GM18909 (cell line): ENCODE results near the gene TULP3.

Experiments used
- ATAC-seq: cut with Tn5 transposase; IDR thresholded peaks from one replicate; pipeline ENCODE4 v1.9.1; 2021; ENCODE audit warnings: mild to moderate bottlenecking; ENCODE audit not compliant: unreplicated experiment, poor library complexity

Gene TULP3

GRCh38 chr12:2876431-2877046, 14.2 kb upstream of the TULP3 start:
- peak; percentile 40 for ATAC-seq

DNA sequence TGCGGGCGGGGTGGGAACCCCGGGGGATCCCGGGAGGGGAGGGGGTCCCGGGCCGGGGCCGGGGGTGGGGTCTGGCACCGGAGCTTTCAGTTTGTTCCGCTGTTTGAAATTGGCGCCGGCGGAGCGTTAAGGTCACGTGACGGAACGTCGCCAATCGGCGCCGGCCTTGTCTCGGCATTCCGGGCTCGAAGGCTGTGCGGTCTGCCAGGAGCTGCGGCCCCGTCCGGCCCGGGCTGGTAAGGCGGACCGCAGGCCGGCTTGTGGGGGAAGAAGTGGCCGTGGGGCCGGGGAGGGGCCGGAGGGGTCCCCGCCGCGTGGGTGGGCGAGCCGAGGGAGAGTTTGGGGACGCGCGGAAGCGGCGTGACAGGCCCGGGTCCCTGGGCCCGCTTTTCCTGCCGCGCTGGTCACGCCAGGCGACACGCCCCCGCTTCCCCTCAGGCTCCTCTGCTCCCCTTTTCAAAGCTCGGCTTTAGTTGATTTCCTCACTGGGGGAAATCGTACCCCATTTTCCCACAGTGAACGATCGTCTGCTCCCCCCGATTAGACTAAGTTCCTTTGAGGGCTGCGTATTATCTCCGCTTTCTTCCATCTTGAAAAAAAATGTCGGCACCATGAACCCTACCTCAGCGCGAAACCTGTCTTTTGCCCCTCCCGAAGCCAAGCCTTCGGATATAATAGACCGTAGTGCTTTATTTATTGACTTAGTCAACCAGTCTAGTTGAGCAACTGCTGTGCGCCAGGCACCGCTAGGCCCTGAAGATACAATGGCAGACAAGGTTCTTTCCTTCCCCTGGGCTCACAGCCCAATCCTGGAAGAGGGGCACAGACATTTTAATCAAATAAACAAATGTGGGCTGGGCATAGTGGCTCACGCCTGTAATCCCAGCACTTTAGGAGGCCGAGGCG, 13.4 kb upstream of the TULP3 start, which contains the start of the genes FOXM1 and RHNO1:
Gene FOXM1, minus strand, starts transcription at position 128 of the 906 bp plus-strand sequence. CDS start 2,696 bp downstream, outside the sequence.
Gene RHNO1, plus strand, starts transcription at position 177 of the 906 bp plus-strand sequence. CDS start 8,144 bp downstream, outside the sequence.
- ATAC-seq: peak; percentile 81

DNA sequence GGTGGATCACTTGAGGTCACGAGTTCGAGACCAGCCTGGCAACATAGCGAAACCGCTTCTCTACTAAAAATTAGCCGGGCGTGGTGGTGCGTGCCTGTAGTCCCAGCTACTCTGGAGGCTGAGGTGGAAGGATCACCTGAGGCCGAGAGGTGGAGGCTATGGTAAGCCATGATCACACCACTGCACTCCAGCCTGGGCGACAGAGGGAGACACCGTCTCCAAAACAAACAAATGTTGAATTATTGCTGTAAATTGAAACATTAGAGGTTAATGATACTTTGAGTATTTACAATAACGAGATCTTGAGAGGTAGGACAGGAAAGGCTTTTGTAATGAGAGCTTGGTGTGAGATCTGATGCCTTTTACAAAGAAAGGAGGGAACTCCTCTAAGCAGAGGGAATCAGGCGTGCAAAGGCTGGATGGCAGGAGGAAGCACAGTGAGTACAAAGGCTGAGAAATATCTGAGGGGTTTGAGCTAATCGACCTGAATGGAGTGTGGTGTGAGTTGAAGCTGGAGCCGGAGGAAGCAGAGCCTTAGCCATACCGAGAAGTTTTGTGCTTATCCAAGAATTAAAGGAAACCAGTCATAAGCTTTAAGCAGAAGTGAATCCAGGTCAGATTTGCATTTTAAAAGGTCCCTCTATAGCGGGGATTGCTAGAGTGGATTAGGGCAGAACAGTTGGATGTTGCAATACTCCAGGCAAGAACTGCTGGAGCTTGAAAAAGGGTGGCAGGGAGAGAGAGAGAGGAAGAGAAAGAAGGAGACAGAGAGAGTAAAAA, 12.5 kb upstream of the TULP3 start:
- no peak for ATAC-seq

GRCh38 chr12:2879853-2880252, 10.8 kb upstream of the TULP3 start:
- no peak for ATAC-seq

DNA sequence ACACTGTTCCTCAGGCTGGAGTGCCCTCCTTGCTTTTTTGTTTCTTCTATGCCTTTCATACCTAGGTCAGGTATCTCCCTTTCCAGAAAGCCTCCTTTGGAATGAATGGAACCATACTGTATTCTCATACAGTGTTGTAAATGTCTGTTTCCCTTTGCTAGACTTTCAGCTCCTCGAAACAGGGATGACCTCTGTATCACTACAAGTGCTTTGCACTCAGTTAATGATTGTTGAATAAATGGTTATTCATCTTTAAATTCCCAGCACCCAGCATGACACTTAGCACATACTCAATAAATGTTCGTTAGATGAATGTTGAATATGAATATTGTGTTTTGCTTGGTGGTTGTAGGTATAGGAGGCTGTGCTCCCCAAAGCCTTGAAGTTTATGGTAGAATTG, 5.9 kb upstream of the TULP3 start:
- no peak for ATAC-seq

- ATAC-seq: no peak
Measured at GRCh38 chr12:2886768-2887450, 3.8 kb upstream of the TULP3 start.

DNA sequence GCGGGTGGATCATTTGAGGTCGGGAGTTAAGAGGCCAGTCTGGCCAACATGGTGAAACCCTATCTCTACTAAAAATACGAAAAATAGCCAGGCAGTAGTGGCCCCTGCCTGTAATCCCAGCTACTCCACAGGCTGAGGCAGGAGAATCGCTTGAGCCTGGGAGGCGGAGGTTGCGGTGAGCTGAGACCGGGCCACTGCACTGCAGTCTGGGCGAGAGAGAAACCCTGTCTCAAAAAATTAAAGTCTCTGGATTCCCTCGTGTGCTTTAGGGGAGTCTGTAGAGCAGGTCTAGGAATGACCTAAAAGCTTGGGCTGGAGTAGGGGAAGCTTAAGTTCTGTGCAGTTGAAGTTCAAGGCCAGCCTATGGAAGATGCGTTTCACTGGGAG, 697 bp upstream of the TULP3 start:
- no peak for ATAC-seq

DNA sequence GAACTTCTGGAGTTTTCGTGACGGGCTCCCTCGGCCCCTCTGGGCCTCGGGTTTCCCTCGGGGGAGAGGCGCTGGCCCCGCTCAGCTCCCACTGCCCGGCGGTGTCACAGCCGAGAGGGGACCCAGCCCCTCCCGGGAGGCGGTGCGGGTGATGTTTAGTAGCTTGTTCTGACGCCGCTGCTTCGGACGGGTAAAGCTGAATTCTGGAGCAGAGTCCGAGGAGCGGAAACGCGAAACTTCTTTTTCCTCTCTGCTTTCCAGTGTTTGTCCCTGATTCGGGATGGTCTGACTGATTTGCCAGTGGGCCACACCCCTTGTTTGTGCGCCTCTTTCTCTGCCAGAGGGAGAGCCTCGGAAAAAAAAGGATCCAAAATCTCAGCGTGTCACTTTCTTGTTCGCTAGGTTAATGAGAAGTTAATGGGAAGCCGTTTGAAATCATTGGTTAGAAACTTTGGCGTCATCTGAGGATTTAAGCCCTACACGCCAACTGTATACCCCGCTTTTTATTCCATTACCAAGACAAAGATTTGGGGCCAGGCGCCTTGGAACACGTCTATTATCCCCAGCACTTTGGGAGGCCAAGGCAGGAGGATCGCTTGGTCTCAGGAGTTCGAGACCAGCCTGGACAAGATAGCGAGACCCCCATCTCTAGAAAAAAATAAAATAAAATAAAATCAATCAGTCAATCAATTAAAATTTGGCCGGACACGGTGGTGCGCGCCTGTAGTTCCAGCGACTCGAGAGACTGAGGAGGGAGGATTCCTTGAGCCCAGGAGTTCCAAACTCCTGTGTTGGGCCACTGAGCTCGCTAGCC, 756 bp downstream of the TULP3 start:
- ATAC-seq: peak; percentile 18

DNA sequence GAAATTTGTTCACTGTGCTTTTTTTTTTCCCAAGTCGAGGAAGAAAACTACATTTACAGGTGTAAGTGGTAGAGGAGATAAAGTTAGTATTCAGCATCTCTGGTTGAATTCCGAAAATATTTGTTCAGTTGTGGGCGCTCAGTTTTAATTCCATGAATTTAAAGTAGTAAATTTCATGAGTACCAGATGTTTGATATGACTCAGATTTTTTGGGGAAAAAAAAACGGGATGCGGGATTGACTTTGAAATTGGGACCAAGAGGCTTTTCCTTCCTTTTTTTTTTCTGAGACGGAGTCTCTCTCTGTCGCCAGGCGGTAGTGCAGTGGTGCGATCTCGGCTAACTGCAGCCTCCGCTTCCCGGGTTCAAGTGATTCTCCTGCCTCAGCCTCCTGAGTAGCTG, 1.6 kb downstream of the TULP3 start:
- no peak for ATAC-seq

DNA sequence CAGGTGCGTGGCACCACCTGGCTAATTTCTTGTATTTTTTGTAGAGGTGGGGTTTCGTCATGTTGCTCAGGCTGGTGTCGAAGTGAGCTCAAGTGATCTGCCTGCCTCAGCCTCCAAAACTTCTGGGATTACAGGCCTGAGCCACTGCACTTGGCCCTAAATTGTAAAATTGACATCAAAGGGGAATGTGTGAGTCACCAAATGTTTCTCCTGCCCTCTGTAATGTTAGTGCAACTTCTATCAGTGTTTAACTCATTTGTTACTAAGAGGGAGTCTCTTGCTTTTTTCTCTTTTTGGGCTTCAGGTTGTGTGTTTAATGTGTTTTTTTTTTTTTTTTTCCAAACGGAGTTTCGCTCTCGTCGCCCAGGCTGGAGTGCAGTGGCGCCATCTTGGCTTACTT, 2.3 kb downstream of the TULP3 start:
- no peak for ATAC-seq

DNA sequence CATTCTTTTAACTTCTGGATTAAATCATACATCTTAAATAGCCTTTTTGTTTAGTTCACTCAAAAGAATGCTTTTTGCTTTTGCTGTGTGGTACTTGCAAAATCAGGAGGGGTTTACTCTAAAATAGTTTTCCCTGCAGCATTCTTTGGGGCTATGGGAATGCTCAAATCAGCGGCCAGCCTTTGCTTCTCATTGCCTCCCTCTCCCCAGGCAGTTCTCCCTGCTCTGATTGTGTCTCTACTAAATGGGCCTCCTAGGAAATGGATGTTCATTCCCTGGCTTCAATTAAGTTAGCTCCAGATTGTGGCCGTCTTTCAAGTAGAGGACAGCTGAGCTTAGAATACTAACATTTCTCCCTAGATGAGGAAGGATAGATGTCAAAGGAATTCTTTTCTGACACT, 4.4 kb downstream of the TULP3 start:
- no peak for ATAC-seq

DNA sequence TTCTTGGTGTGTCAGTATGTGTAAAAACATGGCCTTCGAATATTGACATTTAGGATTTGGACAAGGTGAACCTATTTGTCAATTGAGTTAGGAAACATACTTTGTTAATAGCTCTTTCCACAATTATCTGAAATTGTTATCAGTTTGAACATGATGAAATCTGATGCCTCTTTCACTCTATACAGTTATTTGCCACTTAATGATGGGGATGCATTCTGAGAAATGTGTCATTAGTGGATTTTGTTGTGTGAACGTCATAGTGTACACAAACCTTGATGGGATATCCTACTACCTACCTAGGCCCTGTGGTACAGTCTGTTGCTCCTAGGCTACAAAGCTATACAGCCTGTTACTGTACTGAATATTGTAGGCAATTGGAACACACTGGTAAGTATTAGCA, 4.8 kb downstream of the TULP3 start:
- no peak for ATAC-seq

DNA sequence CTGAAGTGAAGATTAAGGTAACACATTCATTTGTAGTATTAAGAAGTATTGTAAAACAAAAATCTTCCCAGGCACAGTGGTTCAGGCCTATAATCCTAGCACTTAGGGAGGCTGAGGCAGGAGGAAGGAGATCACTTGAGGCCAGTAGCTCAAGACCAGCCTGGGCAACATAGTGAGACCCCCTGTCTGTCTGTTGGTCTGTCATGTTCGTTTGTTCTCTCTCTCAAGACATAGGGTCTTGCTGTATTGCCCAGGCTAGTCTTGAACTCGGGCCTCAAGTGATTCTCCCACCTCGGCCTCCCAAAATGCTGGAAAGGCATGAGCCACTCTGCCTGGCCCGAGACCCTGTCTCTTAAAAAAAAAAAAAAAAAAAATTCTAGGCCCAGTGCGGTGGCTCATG, 6.7 kb downstream of the TULP3 start:
- ATAC-seq: no peak

- no peak for ATAC-seq
Measured at GRCh38 chr12:2900642-2901041, 10.0 kb downstream of the TULP3 start.

- ATAC-seq: no peak
Measured at GRCh38 chr12:2902272-2902880, 11.7 kb downstream of the TULP3 start.

- ATAC-seq: no peak
Measured at GRCh38 chr12:2904260-2904659, 13.6 kb downstream of the TULP3 start.

DNA sequence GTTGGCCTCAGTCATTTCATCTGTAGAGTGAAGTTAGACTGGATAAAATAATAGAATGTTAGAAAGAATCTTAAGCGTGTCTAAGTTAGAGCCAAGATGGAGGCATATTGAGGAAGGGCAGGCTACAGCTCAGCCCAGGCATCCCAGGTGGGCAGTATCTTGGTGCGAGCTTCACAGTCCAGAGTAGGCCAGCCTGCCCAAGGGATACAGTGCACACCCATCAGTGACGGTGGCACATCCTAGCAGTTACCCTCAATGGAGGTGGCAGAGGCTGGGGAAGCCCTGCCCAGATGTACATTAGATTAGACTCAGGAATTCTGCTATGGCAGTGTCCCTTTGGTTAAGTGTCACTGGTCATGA, 21.5 kb downstream of the TULP3 start:
- no peak for ATAC-seq

GRCh38 chr12:2919249-2919648, 28.6 kb downstream of the TULP3 start:
- ATAC-seq: no peak

DNA sequence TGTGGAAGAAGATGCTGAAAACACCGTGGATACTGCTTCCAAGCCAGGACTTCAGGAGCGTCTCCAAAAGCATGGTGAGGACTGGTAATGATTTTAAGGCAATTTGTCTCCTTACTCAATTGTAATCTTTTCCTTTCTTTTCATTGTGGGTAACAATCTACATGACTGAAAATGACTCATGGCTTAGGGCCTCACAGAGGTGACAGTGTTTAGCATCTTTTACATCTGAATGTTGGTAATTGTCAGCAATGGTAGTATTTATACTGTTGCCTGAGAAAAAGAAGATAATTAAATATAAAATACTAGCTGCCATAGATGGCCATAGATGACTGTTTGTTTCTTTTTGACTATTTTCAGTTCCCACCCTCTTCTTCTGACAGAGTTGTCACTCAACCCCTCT, 31.6 kb downstream of the TULP3 start:
- no peak for ATAC-seq
